HG03442 (cell line): ENCODE measurements around the gene CDO1.

Experiments used
- ATAC-seq: cut with Tn5 transposase; IDR thresholded peaks from one replicate; pipeline ENCODE4 v1.9.1; 2021; ENCODE audit warnings: mild to moderate bottlenecking, moderate library complexity; ENCODE audit not compliant: unreplicated experiment

The CDO1 gene

GRCh38 chr5:115795700-115796099, 20.8 kb downstream of the CDO1 start:
- no peak for ATAC-seq

DNA sequence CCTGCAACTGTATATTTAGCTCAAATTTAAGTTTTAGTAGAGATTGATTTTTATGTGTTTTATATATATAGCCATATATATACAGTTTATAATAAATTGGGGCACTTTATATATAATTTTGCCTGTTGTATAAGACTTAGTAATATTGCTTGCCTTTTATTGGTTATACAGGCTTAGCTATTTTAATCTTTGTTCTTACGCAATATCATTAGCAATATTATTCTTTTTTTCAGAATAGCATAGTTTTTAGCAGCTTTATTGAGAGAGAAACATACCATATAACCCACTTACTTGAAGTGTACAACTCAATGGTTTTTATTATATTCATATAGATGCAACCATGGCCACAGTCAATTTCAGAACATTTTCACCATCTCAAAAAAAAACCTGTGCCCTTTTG, 28.0 kb downstream of the CDO1 start:
- ATAC-seq, result no peak

- ATAC-seq, result no peak
These were observed 29.0 kb downstream of the CDO1 start for GRCh38 chr5:115787426-115787825.

GRCh38 chr5:115785381-115786065, 30.9 kb downstream of the CDO1 start:
- no peak for ATAC-seq

- ATAC-seq, result no peak
These were observed 38.0 kb downstream of the CDO1 start for GRCh38 chr5:115778417-115778816.

GRCh38 chr5:115776989-115777388, 39.5 kb downstream of the CDO1 start:
- ATAC-seq, result no peak

- ATAC-seq, result no peak
These were observed 40.5 kb downstream of the CDO1 start for GRCh38 chr5:115775999-115776398.

DNA sequence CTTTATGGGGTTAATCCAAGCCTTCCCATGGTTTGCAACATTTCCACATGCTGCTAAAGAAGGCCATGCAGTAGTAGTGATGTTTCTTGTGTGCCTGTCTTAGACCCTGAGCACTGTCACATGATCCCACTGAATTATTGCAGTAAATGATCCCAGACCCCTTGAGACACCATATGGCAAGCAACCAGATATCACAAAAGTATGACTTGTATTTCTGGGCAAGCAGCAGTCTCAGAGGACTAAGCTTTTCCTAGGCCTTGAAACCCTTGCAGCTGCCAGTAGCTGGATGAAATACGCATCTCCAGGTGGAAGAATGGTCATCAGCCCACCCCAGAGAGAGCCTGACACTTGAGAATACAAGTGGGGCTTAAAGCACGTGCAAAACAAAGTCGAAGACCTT, 41.8 kb downstream of the CDO1 start:
- ATAC-seq, result no peak

DNA sequence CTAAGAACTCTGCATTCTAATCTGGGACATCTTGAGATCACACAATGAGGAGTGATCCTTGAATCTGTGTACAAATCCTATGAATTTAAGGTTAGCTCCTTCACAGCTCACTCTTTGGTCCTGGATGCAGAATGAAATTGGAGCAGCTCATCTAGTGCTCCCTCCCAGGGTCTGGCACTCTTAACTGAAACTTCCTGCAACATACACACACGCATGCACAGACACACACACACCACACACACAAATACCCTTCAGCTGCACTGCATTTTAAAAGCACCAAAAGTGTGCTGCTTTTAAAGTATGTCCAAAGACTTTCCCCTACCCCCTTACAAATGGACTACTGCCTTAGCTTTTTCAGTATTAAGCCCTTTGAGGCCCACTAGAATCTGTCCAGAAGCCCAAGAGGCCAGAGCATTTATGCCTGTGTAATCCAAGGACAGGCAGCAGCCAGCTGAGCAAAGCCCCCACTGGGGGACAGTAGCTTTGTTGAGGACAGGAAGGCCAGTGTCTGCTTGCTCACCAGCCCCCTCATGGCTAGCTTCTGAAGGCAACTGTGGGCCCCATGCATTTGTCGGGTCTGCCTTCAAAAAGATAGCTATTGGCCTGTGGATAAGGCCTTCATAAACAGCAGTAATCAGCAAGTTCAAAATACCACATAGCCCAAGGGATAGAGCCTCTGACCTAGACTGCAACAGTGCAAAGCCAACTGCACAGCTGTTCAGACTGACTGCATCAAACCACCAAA, 43.6 kb downstream of the CDO1 start:
- ATAC-seq, result no peak

- peak; percentile 46 for ATAC-seq
These were observed 46.0 kb downstream of the CDO1 start for GRCh38 chr5:115770466-115770865.

DNA sequence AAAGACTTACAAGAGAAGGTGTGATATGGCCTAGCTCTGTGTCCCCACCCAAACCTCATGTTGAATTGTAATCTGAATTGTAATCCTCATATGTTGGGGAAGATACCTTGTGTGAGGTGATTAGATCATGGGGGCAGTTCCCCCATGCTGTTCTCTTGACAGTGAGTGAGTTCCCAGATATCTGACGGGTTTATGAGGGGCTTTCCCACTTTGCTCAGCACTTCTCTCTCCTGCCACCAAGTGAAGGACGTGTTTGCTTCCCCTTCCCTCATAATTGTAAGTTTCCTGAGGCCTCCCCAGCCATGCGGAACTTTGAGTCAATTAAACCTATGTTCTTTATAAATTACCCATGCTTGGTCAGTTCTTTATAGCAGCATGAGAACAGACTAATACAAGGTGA, 49.0 kb downstream of the CDO1 start:
- no peak for ATAC-seq

DNA sequence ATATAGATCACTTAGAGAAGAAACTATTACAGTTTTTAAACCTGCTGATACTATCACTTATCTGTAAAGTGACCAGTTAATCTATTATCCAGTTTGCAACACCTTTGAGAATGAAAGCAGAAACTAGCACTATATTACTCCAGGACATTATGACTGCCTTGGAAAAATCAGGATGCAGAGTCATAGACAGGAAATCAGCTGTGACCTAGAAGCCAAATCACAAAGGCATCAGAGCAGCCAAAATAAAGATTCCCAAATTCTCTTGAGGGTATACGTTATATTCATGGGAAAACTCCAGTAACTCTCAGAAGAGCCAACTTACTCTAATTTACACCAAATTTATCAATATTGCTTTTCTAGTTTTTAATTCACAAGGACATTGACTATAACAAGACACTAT, 49.9 kb downstream of the CDO1 start:
- ATAC-seq, result no peak

DNA sequence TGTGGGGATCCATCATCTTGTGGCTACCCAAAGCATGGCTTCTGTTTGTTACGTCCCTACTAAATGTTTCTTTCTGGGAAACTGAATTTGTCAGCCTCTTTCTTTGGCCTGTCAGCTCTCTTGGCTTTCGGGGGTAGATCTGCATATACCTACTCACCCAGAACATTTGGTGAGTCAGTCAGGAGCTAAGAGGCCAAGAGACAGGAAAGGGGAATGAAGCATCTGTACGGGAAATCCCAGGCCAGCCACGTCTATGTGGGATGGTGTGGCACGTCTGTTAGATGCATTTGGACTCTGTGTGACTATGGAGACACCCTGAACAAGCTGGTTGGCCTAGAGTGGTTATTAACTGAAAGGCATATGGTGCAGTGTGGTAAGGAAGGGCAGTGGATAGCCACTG, 58.1 kb downstream of the CDO1 start:
- ATAC-seq, result peak; percentile 90

GRCh38 chr5:115755675-115756074, 60.8 kb downstream of the CDO1 start:
- ATAC-seq, result no peak
